Smooth muscle cell (in vitro differentiated cells): ENCODE data around the gene MOSMO. TPM values are rescaled to one million over a fixed set of nuclear protein-coding genes. Genes with fewer than 3 reads are reported as not detected.

Source experiments
- DNase-seq: peaks from one replicate; lab custom pipeline; 2025; ENCODE audit not compliant: unreplicated experiment; lab: John Stamatoyannopoulos, UW
- H2AFZ ChIP-seq: fragments of 200-600 bp; sonication (generic); 2 replicates; pipeline ENCODE4 v1.6.0; 2016; ENCODE audit warnings: antibody characterized with exemption, low read depth, mild to moderate bottlenecking
- H3F3A ChIP-seq: fragments of 200-600 bp; sonication (generic); 2 replicates; pipeline ENCODE4 v1.6.0; 2017; ENCODE audit warnings: antibody characterized with exemption, low read depth
- H3K27ac ChIP-seq: fragments of 200-600 bp; sonication (generic); 2 replicates; pipeline ENCODE4 v1.5.1; 2016; ENCODE audit warnings: low read depth, mild to moderate bottlenecking
- H3K27me3 ChIP-seq: fragments of 200-600 bp; sonication (generic); 2 replicates; pipeline ENCODE4 v1.6.1; 2016; ENCODE audit warnings: low read depth, mild to moderate bottlenecking
- H3K36me3 ChIP-seq: fragments of 200-600 bp; sonication (generic); 2 replicates; pipeline ENCODE4 v1.5.1; 2016; ENCODE audit warnings: low read depth
- H3K4me1 ChIP-seq: fragments of 200-600 bp; sonication (generic); 2 replicates; pipeline ENCODE4 v1.5.1; 2016; ENCODE audit warnings: low read depth
- H3K4me2 ChIP-seq: fragments of 200-600 bp; sonication (generic); 2 replicates; pipeline ENCODE4 v1.6.0; 2016; ENCODE audit warnings: mild to moderate bottlenecking
- H3K4me3 ChIP-seq: fragments of 200-600 bp; sonication (generic); 2 replicates; pipeline ENCODE4 v1.5.1; 2016; ENCODE audit warnings: mild to moderate bottlenecking
- H3K79me2 ChIP-seq: fragments of 200-600 bp; sonication (generic); 2 replicates; pipeline ENCODE4 v1.6.0; 2016; ENCODE audit warnings: low read depth, mild to moderate bottlenecking
- H3K9ac ChIP-seq: fragments of 200-600 bp; sonication (generic); 2 replicates; pipeline ENCODE4 v1.6.0; 2016; ENCODE audit warnings: low read depth
- H3K9me3 ChIP-seq: fragments of 200-600 bp; sonication (generic); replicated peaks from 2 replicates; pipeline ENCODE4 v1.5.1; 2016; ENCODE audit warnings: low read depth
- H4K20me1 ChIP-seq: fragments of 200-600 bp; sonication (generic); 2 replicates; pipeline ENCODE4 v1.6.0; 2016; ENCODE audit warnings: low read depth
- WGBS: methylation state at CpG from one replicate; pipeline ENCODE4 v1.1.7; 2016; ENCODE audit warnings: low lambda C conversion rate; 5-methylcytosine and 5-hydroxymethylcytosine counted together
- polyA plus RNA-seq: library from polyadenylated mRNA; unstranded; fragments of >200 nt; fragmentation: Nextera tagmentation; extraction: Ambion mirVana; gene quantifications from 2 replicates; pipeline ENCODE4 v1.2.1, GENCODE V29; 2016
- total RNA-seq: library from RNA; depleted of rRNA; stranded (reverse); fragments of >200 nt; gene quantifications from 2 replicates; pipeline ENCODE4 v1.2.3, GENCODE V29; 2014
- TF ChIP-seq, protein P1 (sequence below): fragments of 200-600 bp; sonication (generic); IDR thresholded peaks from 2 replicates; pipeline ENCODE4 v1.5.1; 2017; ENCODE audit warnings: borderline replicate concordance, mild to moderate bottlenecking, antibody characterized with exemption; ENCODE audit not compliant: insufficient read depth, poor library complexity, severe bottlenecking

The MOSMO gene
- total and polyA plus RNA-seq, 2 experiments from 2014 or later, result 2.8 to 18.6 TPM

DNA sequence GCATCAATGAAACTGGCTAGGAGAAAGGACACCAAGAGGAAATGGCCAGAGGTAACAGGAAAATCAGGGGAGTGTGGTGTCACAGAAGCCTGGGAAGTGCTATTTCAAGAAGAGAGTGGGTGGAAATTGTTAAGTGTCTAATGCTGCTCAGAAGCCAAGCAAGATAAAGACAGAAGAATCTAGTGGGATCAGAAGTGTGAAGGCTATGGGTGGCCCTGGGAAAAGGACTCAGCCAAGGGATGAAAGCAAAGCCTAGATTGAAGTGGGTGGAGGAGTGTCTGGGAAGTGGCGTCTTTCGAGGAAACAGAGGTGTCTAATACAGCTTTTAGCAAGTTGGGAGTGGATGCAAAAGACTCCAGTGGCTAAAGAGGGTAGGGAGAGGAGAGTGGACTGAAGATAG, 20.4 kb upstream of the MOSMO start:
- H4K20me1 ChIP-seq, result peaks cover 4% of the 10 kb centered on the region
- no peaks in the 10 kb centered on the region for H3K9me3 ChIP-seq
- TF ChIP-seq, protein P1, sequence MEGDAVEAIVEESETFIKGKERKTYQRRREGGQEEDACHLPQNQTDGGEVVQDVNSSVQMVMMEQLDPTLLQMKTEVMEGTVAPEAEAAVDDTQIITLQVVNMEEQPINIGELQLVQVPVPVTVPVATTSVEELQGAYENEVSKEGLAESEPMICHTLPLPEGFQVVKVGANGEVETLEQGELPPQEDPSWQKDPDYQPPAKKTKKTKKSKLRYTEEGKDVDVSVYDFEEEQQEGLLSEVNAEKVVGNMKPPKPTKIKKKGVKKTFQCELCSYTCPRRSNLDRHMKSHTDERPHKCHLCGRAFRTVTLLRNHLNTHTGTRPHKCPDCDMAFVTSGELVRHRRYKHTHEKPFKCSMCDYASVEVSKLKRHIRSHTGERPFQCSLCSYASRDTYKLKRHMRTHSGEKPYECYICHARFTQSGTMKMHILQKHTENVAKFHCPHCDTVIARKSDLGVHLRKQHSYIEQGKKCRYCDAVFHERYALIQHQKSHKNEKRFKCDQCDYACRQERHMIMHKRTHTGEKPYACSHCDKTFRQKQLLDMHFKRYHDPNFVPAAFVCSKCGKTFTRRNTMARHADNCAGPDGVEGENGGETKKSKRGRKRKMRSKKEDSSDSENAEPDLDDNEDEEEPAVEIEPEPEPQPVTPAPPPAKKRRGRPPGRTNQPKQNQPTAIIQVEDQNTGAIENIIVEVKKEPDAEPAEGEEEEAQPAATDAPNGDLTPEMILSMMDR, result no peak
- H3K4me2 ChIP-seq, result no peak overlapping the region
- no peak overlapping the region for H2AFZ ChIP-seq
- DNase-seq, result no peak
- H3K4me1 ChIP-seq, result no peaks in the 10 kb centered on the region
- H3K79me2 ChIP-seq, result no peaks in the 10 kb centered on the region
- no peak overlapping the region for H3K4me3 ChIP-seq
- peaks cover 16% of the 10 kb centered on the region for H3F3A ChIP-seq
- WGBS, result 44% methylated on average over 2 of the region's 2 CpGs
- no peak overlapping the region for H3K9ac ChIP-seq
- H3K36me3 ChIP-seq, result peaks cover 14% of the 10 kb centered on the region
- H3K27ac ChIP-seq, result no peak overlapping the region
- H3K27me3 ChIP-seq, result no peaks in the 10 kb centered on the region

GRCh38 chr16:21989133-21989532, 18.8 kb upstream of the MOSMO start:
- Histone ChIP-seq H3K4me1 (no peaks in the 10 kb centered on the region), H3K4me3 (no peak overlapping the region), H3K79me2 (no peaks in the 10 kb centered on the region), H3K27ac (no peak overlapping the region), H3K27me3 (no peaks in the 10 kb centered on the region), H3F3A (peaks cover 8% of the 10 kb centered on the region), H3K9me3 (no peaks in the 10 kb centered on the region), H4K20me1 (peaks cover under 1% of the 10 kb centered on the region), H2AFZ (no peak overlapping the region), H3K4me2 (no peak overlapping the region), H3K36me3 (peaks cover under 1% of the 10 kb centered on the region), H3K9ac (no peak overlapping the region)
- 83% methylated on average over 5 of the region's 5 CpGs for WGBS
- no peak for DNase-seq
- TF ChIP-seq, protein P1, result no peak

GRCh38 chr16:21989751-21990150, 18.2 kb upstream of the MOSMO start:
- H3F3A ChIP-seq, result peaks cover 8% of the 10 kb centered on the region
- TF ChIP-seq, protein P1, result no peak
- no peak for DNase-seq
- no peaks in the 10 kb centered on the region for H4K20me1 ChIP-seq
- H3K36me3 ChIP-seq, result no peaks in the 10 kb centered on the region
- H3K27ac ChIP-seq, result no peak overlapping the region
- no peaks in the 10 kb centered on the region for H3K9me3 ChIP-seq
- H3K4me3 ChIP-seq, result no peak overlapping the region
- H3K4me2 ChIP-seq, result no peak overlapping the region
- 91% methylated on average over 2 of the region's 2 CpGs for WGBS
- H3K27me3 ChIP-seq, result no peaks in the 10 kb centered on the region
- H3K9ac ChIP-seq, result no peak overlapping the region
- no peaks in the 10 kb centered on the region for H3K79me2 ChIP-seq
- no peaks in the 10 kb centered on the region for H3K4me1 ChIP-seq
- H2AFZ ChIP-seq, result no peak overlapping the region

- H3K4me2 ChIP-seq, result no peak overlapping the region
- H2AFZ ChIP-seq, result no peak overlapping the region
- no peaks in the 10 kb centered on the region for H3K36me3 ChIP-seq
- H3K9me3 ChIP-seq, result no peaks in the 10 kb centered on the region
- TF ChIP-seq, protein P1, result no peak
- no peaks in the 10 kb centered on the region for H3K79me2 ChIP-seq
- H3K27ac ChIP-seq, result no peak overlapping the region
- no peaks in the 10 kb centered on the region for H3K4me1 ChIP-seq
- WGBS, result 78% methylated on average over 3 of the region's 3 CpGs
- peaks cover 8% of the 10 kb centered on the region for H3F3A ChIP-seq
- no peak overlapping the region for H3K9ac ChIP-seq
- DNase-seq, result no peak
- H4K20me1 ChIP-seq, result no peaks in the 10 kb centered on the region
- no peaks in the 10 kb centered on the region for H3K27me3 ChIP-seq
- no peak overlapping the region for H3K4me3 ChIP-seq
Observed at GRCh38 chr16:21990381-21990944, 17.4 kb upstream of the MOSMO start.
